ENCODE data around the gene PROK1.

PROK1 gene

GRCh38 chr1:110465814-110466380 is 14.9 kb downstream of the PROK1 start:
- TF ChIP-seq CTCF (conservative IDR thresholded peaks at IDR 0.05; ENCODE audit: low read depth, low read length) = no peak
- DNase-seq (ENCODE audit: low read depth) = no peak
- H3K4me3 ChIP-seq (ENCODE audit: low read length) = no peak overlapping the region

GRCh38 chr1:110466646-110467280 is 15.8 kb downstream of the PROK1 start:
- no peak for TF ChIP-seq CTCF (conservative IDR thresholded peaks at IDR 0.05; ENCODE audit: low read depth, low read length)
- DNase-seq (ENCODE audit: low read depth) = no peak
- H3K4me3 ChIP-seq (ENCODE audit: low read length) = no peak overlapping the region

- DNase-seq (ENCODE audit: low read depth) = no peak
Observed at GRCh38 chr1:110471131-110471530, 20.2 kb downstream of the PROK1 start.

GRCh38 chr1:110472546-110472945 is 21.6 kb downstream of the PROK1 start:
- no peak for TF ChIP-seq CTCF (conservative IDR thresholded peaks at IDR 0.05; ENCODE audit: low read depth, low read length)
- H3K4me3 ChIP-seq (ENCODE audit: low read length) = no peak overlapping the region
- DNase-seq (ENCODE audit: low read depth) = no peak

More at GRCh38 chr1:110471131-110471530, 20.2 kb downstream of the PROK1 start:
- no peak overlapping the region for H3K4me3 ChIP-seq (ENCODE audit: low read length)
- no peak for TF ChIP-seq CTCF (conservative IDR thresholded peaks at IDR 0.05; ENCODE audit: low read depth, low read length)

- DNase-seq (ENCODE audit: low read depth) = no peak
- H3K4me3 ChIP-seq (ENCODE audit: low read length) = no peak overlapping the region
- TF ChIP-seq CTCF (conservative IDR thresholded peaks at IDR 0.05; ENCODE audit: low read depth, low read length) = no peak
Observed at GRCh38 chr1:110474444-110474843, 23.5 kb downstream of the PROK1 start.

- no peak for DNase-seq (ENCODE audit: low read depth)
- H3K4me3 ChIP-seq (ENCODE audit: low read length) = no peak overlapping the region
- peak; percentile 7 for TF ChIP-seq CTCF (conservative IDR thresholded peaks at IDR 0.05; ENCODE audit: low read depth, low read length)
Observed at GRCh38 chr1:110475362-110476027, 24.5 kb downstream of the PROK1 start.

Data from retinal pigment epithelial cell (primary cell).